Measurements from ENCODE around the gene DMRT1. TPM values are rescaled to one million over a fixed set of nuclear protein-coding genes. Genes with fewer than 3 reads are reported as not detected.

DMRT1 gene
- total RNA-seq, 1 experiment from 2014 or later = 0.47 TPM

GRCh38 chr9:976943-977837 is 135.7 kb downstream of the DMRT1 start:
- Histone ChIP-seq H3K4me3 (replicated peaks in 1 of 2; ENCODE audit: low read depth in 1 of 2, low read length in 2 of 2) (no peak overlapping the region), H3K4me2 (ENCODE audit: low read length) (no peak overlapping the region), H3K4me1 (ENCODE audit: control insufficient read depth in 1 of 2, insufficient read depth in 2 of 2, low read length in 2 of 2) (no peaks in the 10 kb centered on the region), H3K27me3 (ENCODE audit: insufficient read depth, low read length) (no peaks in the 10 kb centered on the region; the same call in 1 of the 2 replicates), H3K9me3 (ENCODE audit: control insufficient read depth in 1 of 2, insufficient read depth in 1 of 2, low read depth in 1 of 2, low read length in 2 of 2) (no peaks in the 10 kb centered on the region), H3K9me2 (ENCODE audit: insufficient read depth) (no peaks in the 10 kb centered on the region), H3K79me2 (ENCODE audit: insufficient read depth, low read length) (no peaks in the 10 kb centered on the region), H4K20me1 (ENCODE audit: insufficient read depth) (no peaks in the 10 kb centered on the region), H3K27ac (ENCODE audit: low read depth, low read length) (no peak overlapping the region), H3K36me3 (ENCODE audit: control insufficient read depth in 1 of 2, insufficient read depth in 2 of 2, low read length in 2 of 2) (no peaks in the 10 kb centered on the region), H3K9ac (ENCODE audit: low read length) (no peak overlapping the region), H2AFZ (ENCODE audit: low read depth, low read length, poor library complexity, severe bottlenecking) (no peak overlapping the region)
- intact Hi-C loops (cut with micrococcal nuclease) = no loop called here
- POLR2A ChIA-PET = no interaction called here
- no TSS peak for BruUV-seq (replicated peaks)
- DNase-seq (ENCODE audit: low read depth, low spot score) = no peak
- ATAC-seq = no peak
- CTCF ChIA-PET = interaction anchor here (1.3 kb wide), 1 partner anchor 50 kb away, joined by 4 read pairs; no protein-coding TSS in a partner anchor
- RAD21 ChIA-PET (ENCODE audit: low non-redundant PET in 1 of 2, low total read pairs in 2 of 2, uncharacterized antibody in 2 of 2, unreplicated experiment in 2 of 2) = no interaction called here
- TF ChIP-seq SRF (IDR thresholded peaks at IDR 0.05; ENCODE audit: low read depth) (no peak), JUND (IDR thresholded peaks at IDR 0.05) (no peak), ZNF274 (IDR thresholded peaks at IDR 0.05; ENCODE audit: low read depth, low read length) (no peak), ZBTB33 (IDR thresholded peaks at IDR 0.05; ENCODE audit: extremely low read depth, insufficient replicate concordance, low read length) (no peak), CEBPB (IDR thresholded peaks at IDR 0.05; ENCODE audit: low read depth) (no peak), EZH2phosphoT487 (IDR thresholded peaks at IDR 0.05; ENCODE audit: borderline replicate concordance) (no peak), EGR1 (IDR thresholded peaks at IDR 0.05; ENCODE audit: low read depth) (no peak), RAD21 (IDR thresholded peaks at IDR 0.05; ENCODE audit: low read depth) (no peak), TCF7L2 (IDR thresholded peaks at IDR 0.05; ENCODE audit: borderline replicate concordance, extremely low read depth, insufficient read depth, insufficient read length) (no peak), CBX3 (IDR thresholded peaks at IDR 0.05; ENCODE audit: low read depth) (no peak), ZFX (IDR thresholded peaks at IDR 0.05) (no peak), ELF1 (IDR thresholded peaks at IDR 0.05; ENCODE audit: borderline replicate concordance, low read depth) (no peak), POLR2A (IDR thresholded peaks at IDR 0.05; ENCODE audit: borderline replicate concordance, extremely low read depth, insufficient read depth, insufficient read length) (no peak), YY1 (IDR thresholded peaks at IDR 0.05; ENCODE audit: extremely low read depth, insufficient replicate concordance, low read depth, low read length) (no peak), ATF3 (IDR thresholded peaks at IDR 0.05) (no peak), EZH2 (IDR thresholded peaks at IDR 0.05) (no peak), SP1 (IDR thresholded peaks at IDR 0.05; ENCODE audit: low read depth) (no peak)
